PC-3 (cell line): ENCODE measurements around the gene GRIN2B. TPM values are rescaled to one million over a fixed set of nuclear protein-coding genes. Genes with fewer than 3 reads are reported as not detected.

Experiments used
- ATAC-seq: fragments of 200-7000 bp; cut with Tn5 transposase; 2 replicates; pipeline ENCODE4 v1.9.1; 2020; ENCODE audit warnings: mild to moderate bottlenecking, moderate library complexity
- BruUV-seq: library from RNA; stranded (reverse); fragments of 400-500 nt; replicated peaks from 2 replicates; lab custom pipeline; 2021; lab: Mats Ljungman, UMichigan
- CTCF ChIA-PET: fragments of 300-600 bp; sonication (Branson Sonifier 250); formaldehyde crosslinking; loops from one replicate; lab custom pipeline; 2022; ENCODE audit warnings: antibody characterized with exemption; lab: Charles Lee
- POLR2A ChIA-PET: fragments of 300-600 bp; sonication (Branson Sonifier 250); formaldehyde crosslinking; loops from one replicate; lab custom pipeline; 2022; ENCODE audit warnings: antibody characterized with exemption; ENCODE audit not compliant: unreplicated experiment; lab: Charles Lee
- DNase-seq: peaks from one replicate; pipeline ENCODE4 v3.0.0-alpha.2; 2015
- H2AFZ ChIP-seq: fragments of 300-600 bp; sonication (generic); 2 replicates; pipeline ENCODE4 v1.6.0; 2016; ENCODE audit warnings: antibody characterized with exemption, low read length
- H3F3A ChIP-seq: fragments of 300-600 bp; sonication (generic); one replicate; pipeline ENCODE4 v1.6.0; 2017; ENCODE audit warnings: antibody characterized with exemption, low read length, control low read depth, mild to moderate bottlenecking; ENCODE audit not compliant: unreplicated experiment
- H3K27ac ChIP-seq: fragments of 300-600 bp; sonication (generic); 2 replicates; pipeline ENCODE4 v1.5.1; 2016; ENCODE audit warnings: mild to moderate bottlenecking, low read length
- H3K27me3 ChIP-seq: fragments of 300-600 bp; sonication (generic); 2 replicates; pipeline ENCODE4 v1.6.1; 2016; ENCODE audit warnings: low read length, mixed read lengths
- H3K36me3 ChIP-seq: fragments of 300-600 bp; sonication (generic); 2 replicates; pipeline ENCODE4 v1.6.1; 2016; ENCODE audit warnings: low read depth, mixed run types, low read length, mixed read lengths
- H3K4me1 ChIP-seq: fragments of 300-600 bp; sonication (generic); 2 replicates; pipeline ENCODE4 v1.5.1; 2016; ENCODE audit warnings: low read length; ENCODE audit not compliant: insufficient read depth
- H3K4me2 ChIP-seq: fragments of 300-600 bp; sonication (generic); 2 replicates; pipeline ENCODE4 v1.6.0; 2016; ENCODE audit warnings: low read length
- H3K4me3 ChIP-seq: fragments of 300-600 bp; sonication (generic); 2 replicates; pipeline ENCODE4 v1.5.1; 2016; ENCODE audit warnings: mild to moderate bottlenecking, low read length, mixed read lengths
- H3K79me2 ChIP-seq: fragments of 300-600 bp; sonication (generic); 2 replicates; pipeline ENCODE4 v1.6.1; 2017; ENCODE audit warnings: low read length, mixed read lengths
- H3K9ac ChIP-seq: fragments of 300-600 bp; sonication (generic); 2 replicates; pipeline ENCODE4 v1.6.0; 2016; ENCODE audit warnings: mild to moderate bottlenecking, low read length
- H3K9me2 ChIP-seq: fragments of 300-600 bp; sonication (generic); replicated peaks from 2 replicates; pipeline ENCODE4 v1.6.1; 2016; ENCODE audit warnings: mixed run types, low read length, mixed read lengths
- H3K9me3 ChIP-seq: fragments of 300-600 bp; sonication (generic); 2 replicates; pipeline ENCODE4 v1.6.1; 2016; ENCODE audit warnings: low read length, mixed read lengths
- H4K20me1 ChIP-seq: fragments of 300-600 bp; sonication (generic); 2 replicates; pipeline ENCODE4 v1.6.1; 2016; ENCODE audit warnings: low read length, mixed read lengths
- CTCF ChIP-seq: fragments of 300-600 bp; sonication (generic); conservative IDR thresholded peaks from 2 replicates; pipeline ENCODE4 v1.5.1; 2017; ENCODE audit warnings: antibody characterized with exemption, low read depth, mild to moderate bottlenecking, low read length
- EZH2 ChIP-seq: fragments of 300-600 bp; sonication (generic); IDR thresholded peaks from one replicate; pipeline ENCODE4 v1.6.1; 2017; ENCODE audit warnings: antibody characterized with exemption, mild to moderate bottlenecking, low read length; ENCODE audit not compliant: unreplicated experiment
- EZH2phosphoT487 ChIP-seq: fragments of 300-600 bp; sonication (generic); IDR thresholded peaks from 2 replicates; pipeline ENCODE4 v1.6.1; 2018; ENCODE audit warnings: mild to moderate bottlenecking, antibody characterized with exemption, low read length, borderline replicate concordance
- intact Hi-C: fragments of 100-400 bp; cut with micrococcal nuclease; formaldehyde crosslinking; loops from 2 replicates; pipeline ENCODE4 v1.9.0; 2023
- total RNA-seq: library from RNA; depleted of rRNA; stranded (reverse); fragments of >200 nt; gene quantifications from 2 replicates; pipeline ENCODE4 v1.2.3, GENCODE V29; 2014

Gene GRIN2B
- total RNA-seq, 1 experiment from 2014 or later: not detected

GRCh38 chr12:13952096-13952495 is 29.3 kb downstream of the GRIN2B start:
- Histone ChIP-seq H3F3A (no peaks in the 10 kb centered on the region), H3K79me2 (no peaks in the 10 kb centered on the region), H3K4me2 (no peak overlapping the region), H3K4me3 (no peak overlapping the region), H4K20me1 (no peaks in the 10 kb centered on the region), H3K27me3 (peaks cover 19% of the 10 kb centered on the region), H3K9me3 (no peaks in the 10 kb centered on the region), H3K4me1 (no peaks in the 10 kb centered on the region), H3K9ac (no peak overlapping the region), H3K36me3 (no peaks in the 10 kb centered on the region), H3K9me2 (no peaks in the 10 kb centered on the region), H3K27ac (no peak overlapping the region), H2AFZ (no peak overlapping the region)
- BruUV-seq: no TSS peak
- DNase-seq: no peak
- ChIA-PET POLR2A (no interaction called here), CTCF (no interaction called here)
- no peak for ATAC-seq
- TF ChIP-seq EZH2: no peak
- no peak for TF ChIP-seq CTCF
- TF ChIP-seq EZH2phosphoT487: no peak
- intact Hi-C loops: no loop called here

GRCh38 chr12:13950502-13950901 is 30.9 kb downstream of the GRIN2B start:
- ChIA-PET CTCF (no interaction called here), POLR2A (no interaction called here)
- ATAC-seq (no peak), DNase-seq (no peak)
- no peak for TF ChIP-seq EZH2
- TF ChIP-seq EZH2phosphoT487: no peak
- Histone ChIP-seq H3K4me3 (no peak overlapping the region), H3K9ac (no peak overlapping the region), H3K9me3 (no peaks in the 10 kb centered on the region), H2AFZ (no peak overlapping the region), H3K4me1 (no peaks in the 10 kb centered on the region), H3K36me3 (no peaks in the 10 kb centered on the region), H3F3A (no peaks in the 10 kb centered on the region), H3K27me3 (peaks cover 3% of the 10 kb centered on the region; the same call in 1 of the 2 replicates), H3K27ac (no peak overlapping the region), H4K20me1 (no peaks in the 10 kb centered on the region), H3K9me2 (no peaks in the 10 kb centered on the region), H3K4me2 (no peak overlapping the region), H3K79me2 (no peaks in the 10 kb centered on the region)
- intact Hi-C loops: no loop called here
- no TSS peak for BruUV-seq

- no peaks in the 10 kb centered on the region for H3K79me2 ChIP-seq
- ChIA-PET CTCF (no interaction called here), POLR2A (no interaction called here)
- H3F3A ChIP-seq: no peaks in the 10 kb centered on the region
- no peaks in the 10 kb centered on the region; the same call in 1 of the 2 replicates for H3K27me3 ChIP-seq
- H3K36me3 ChIP-seq: no peaks in the 10 kb centered on the region
- no peak for DNase-seq
- H3K9me2 ChIP-seq: no peaks in the 10 kb centered on the region
- no peak overlapping the region for H3K4me2 ChIP-seq
- intact Hi-C loops: loop anchor here (10.0 kb wide), 1 partner anchor 694 kb away; no protein-coding TSS in a partner anchor
- no peak for ATAC-seq
- no peaks in the 10 kb centered on the region for H4K20me1 ChIP-seq
- no TSS peak for BruUV-seq
- H2AFZ ChIP-seq: no peak overlapping the region
- H3K9ac ChIP-seq: no peak overlapping the region
- H3K4me3 ChIP-seq: no peak overlapping the region
- H3K9me3 ChIP-seq: no peaks in the 10 kb centered on the region
- no peak overlapping the region for H3K27ac ChIP-seq
- no peaks in the 10 kb centered on the region for H3K4me1 ChIP-seq
- TF ChIP-seq CTCF (no peak), EZH2phosphoT487 (no peak), EZH2 (no peak)
These were observed 32.8 kb downstream of the GRIN2B start for GRCh38 chr12:13948621-13949020.
